ENCODE data around the gene ADGRF3. TPM values are rescaled to one million over a fixed set of nuclear protein-coding genes. Genes with fewer than 3 reads are reported as not detected.
A peak's percentile ranks its signal among the peaks of the same experiment; 100 is the strongest.

ADGRF3 gene
- total and polyA plus RNA-seq, 9 of the 15 experiments (the other 6 are each of a cell fraction or from before 2014, with no cell fraction given), result 0.04 to 0.54 (median 0.16) TPM; not detected in 2

GRCh38 chr2:26345545-26346453 lies 790 bp downstream of the ADGRF3 start, which contains the start of gene SELENOI (continued):
- TF ChIP-seq RBM14 (IDR thresholded peaks at IDR 0.05; ENCODE audit: borderline replicate concordance, insufficient read depth, low read depth, low read length), result no peak
- TF ChIP-seq, protein P1, sequence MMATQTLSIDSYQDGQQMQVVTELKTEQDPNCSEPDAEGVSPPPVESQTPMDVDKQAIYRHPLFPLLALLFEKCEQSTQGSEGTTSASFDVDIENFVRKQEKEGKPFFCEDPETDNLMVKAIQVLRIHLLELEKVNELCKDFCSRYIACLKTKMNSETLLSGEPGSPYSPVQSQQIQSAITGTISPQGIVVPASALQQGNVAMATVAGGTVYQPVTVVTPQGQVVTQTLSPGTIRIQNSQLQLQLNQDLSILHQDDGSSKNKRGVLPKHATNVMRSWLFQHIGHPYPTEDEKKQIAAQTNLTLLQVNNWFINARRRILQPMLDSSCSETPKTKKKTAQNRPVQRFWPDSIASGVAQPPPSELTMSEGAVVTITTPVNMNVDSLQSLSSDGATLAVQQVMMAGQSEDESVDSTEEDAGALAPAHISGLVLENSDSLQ (IDR thresholded peaks at IDR 0.05), result peak; percentile 99
- no peak for TF ChIP-seq ZNF280A (IDR thresholded peaks at IDR 0.05; ENCODE audit: low read depth, partially characterized antibody)
- TF ChIP-seq, protein P2, sequence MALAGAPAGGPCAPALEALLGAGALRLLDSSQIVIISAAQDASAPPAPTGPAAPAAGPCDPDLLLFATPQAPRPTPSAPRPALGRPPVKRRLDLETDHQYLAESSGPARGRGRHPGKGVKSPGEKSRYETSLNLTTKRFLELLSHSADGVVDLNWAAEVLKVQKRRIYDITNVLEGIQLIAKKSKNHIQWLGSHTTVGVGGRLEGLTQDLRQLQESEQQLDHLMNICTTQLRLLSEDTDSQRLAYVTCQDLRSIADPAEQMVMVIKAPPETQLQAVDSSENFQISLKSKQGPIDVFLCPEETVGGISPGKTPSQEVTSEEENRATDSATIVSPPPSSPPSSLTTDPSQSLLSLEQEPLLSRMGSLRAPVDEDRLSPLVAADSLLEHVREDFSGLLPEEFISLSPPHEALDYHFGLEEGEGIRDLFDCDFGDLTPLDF (CRISPR knock-in tag; IDR thresholded peaks at IDR 0.05), result no peak; the same call in 1 of the 2 replicates
- TF ChIP-seq ZSCAN32 (CRISPR knock-in tag; IDR thresholded peaks at IDR 0.05), result no peak
- peak in 1 of 2 experiments; percentile 69; a peak in 1 of 4 replicates for TF ChIP-seq MLX (CRISPR knock-in tag; conservative IDR thresholded peaks at IDR 0.05)
- peak; percentile 72 for TF ChIP-seq CHD2 (IDR thresholded peaks at IDR 0.05; ENCODE audit: low read depth, low read length)
- TF ChIP-seq NFRKB (IDR thresholded peaks at IDR 0.05; ENCODE audit: low read depth), result peak; percentile 87
- TF ChIP-seq PHB (CRISPR knock-in tag; IDR thresholded peaks at IDR 0.05), result peak; percentile 84; the same call in 1 of the 2 replicates
- TF ChIP-seq, protein P3, sequence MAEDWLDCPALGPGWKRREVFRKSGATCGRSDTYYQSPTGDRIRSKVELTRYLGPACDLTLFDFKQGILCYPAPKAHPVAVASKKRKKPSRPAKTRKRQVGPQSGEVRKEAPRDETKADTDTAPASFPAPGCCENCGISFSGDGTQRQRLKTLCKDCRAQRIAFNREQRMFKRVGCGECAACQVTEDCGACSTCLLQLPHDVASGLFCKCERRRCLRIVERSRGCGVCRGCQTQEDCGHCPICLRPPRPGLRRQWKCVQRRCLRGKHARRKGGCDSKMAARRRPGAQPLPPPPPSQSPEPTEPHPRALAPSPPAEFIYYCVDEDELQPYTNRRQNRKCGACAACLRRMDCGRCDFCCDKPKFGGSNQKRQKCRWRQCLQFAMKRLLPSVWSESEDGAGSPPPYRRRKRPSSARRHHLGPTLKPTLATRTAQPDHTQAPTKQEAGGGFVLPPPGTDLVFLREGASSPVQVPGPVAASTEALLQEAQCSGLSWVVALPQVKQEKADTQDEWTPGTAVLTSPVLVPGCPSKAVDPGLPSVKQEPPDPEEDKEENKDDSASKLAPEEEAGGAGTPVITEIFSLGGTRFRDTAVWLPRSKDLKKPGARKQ (CRISPR knock-in tag; IDR thresholded peaks at IDR 0.05), result no peak
- TF ChIP-seq, protein P4, sequence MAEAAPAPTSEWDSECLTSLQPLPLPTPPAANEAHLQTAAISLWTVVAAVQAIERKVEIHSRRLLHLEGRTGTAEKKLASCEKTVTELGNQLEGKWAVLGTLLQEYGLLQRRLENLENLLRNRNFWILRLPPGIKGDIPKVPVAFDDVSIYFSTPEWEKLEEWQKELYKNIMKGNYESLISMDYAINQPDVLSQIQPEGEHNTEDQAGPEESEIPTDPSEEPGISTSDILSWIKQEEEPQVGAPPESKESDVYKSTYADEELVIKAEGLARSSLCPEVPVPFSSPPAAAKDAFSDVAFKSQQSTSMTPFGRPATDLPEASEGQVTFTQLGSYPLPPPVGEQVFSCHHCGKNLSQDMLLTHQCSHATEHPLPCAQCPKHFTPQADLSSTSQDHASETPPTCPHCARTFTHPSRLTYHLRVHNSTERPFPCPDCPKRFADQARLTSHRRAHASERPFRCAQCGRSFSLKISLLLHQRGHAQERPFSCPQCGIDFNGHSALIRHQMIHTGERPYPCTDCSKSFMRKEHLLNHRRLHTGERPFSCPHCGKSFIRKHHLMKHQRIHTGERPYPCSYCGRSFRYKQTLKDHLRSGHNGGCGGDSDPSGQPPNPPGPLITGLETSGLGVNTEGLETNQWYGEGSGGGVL (CRISPR knock-in tag; IDR thresholded peaks at IDR 0.05), result no peak
- peak; percentile 13 for TF ChIP-seq CHD1 (IDR thresholded peaks at IDR 0.05; ENCODE audit: low read length)
- 0 out of 2 replicates have a peak, but pooled peaks have one; percentile 3 for TF ChIP-seq FOSL1 (tag; conservative IDR thresholded peaks at IDR 0.05)
- peak; percentile 76 for TF ChIP-seq RBBP5 (IDR thresholded peaks at IDR 0.05; ENCODE audit: borderline replicate concordance, insufficient read depth, low read length, poor library complexity, severe bottlenecking)
- TF ChIP-seq HDAC2 (IDR thresholded peaks at IDR 0.05), result peak; percentile 26; the same call in 1 of the 2 replicates
- 0 out of 2 replicates have a peak, but pooled peaks have one; percentile 5 for TF ChIP-seq SMAD3 (CRISPR knock-in tag; conservative IDR thresholded peaks at IDR 0.05)
- no peak for TF ChIP-seq BRCA1 (IDR thresholded peaks at IDR 0.05)
- TF ChIP-seq BRCA1 (CRISPR knock-in tag; IDR thresholded peaks at IDR 0.05), result no peak
